Prostate gland (tissue), 2 donors: ENCODE measurements around the gene DENND6A.

Experiments
- CTCF ChIP-seq, 4 experiments: fragments of 200-600 bp in 2 of 4; fragments of 450-650 bp in 2 of 4; sonication (generic) in 2 of 4; IDR thresholded peaks; 1 replicate in 3 of 4; 2 replicates in 1 of 4; pipeline ENCODE4 v1.5.1; 2016 to 2019; ENCODE audit warnings: antibody characterized with exemption in 4 of 4, mild to moderate bottlenecking in 2 of 4, moderate library complexity in 2 of 4
- POLR2A ChIP-seq: fragments of 450-650 bp; IDR thresholded peaks from one replicate; pipeline ENCODE4 v1.6.1; 2016; ENCODE audit warnings: antibody characterized with exemption, mild to moderate bottlenecking
- POLR2AphosphoS5 ChIP-seq: sonication (generic); formaldehyde crosslinking; IDR thresholded peaks from one replicate; pipeline ENCODE4 v1.6.1; 2017; ENCODE audit warnings: antibody characterized with exemption

- TF ChIP-seq POLR2AphosphoS5 (no peak), CTCF (IDR thresholded peaks at IDR 0.05) (no peak), POLR2A (no peak)
Measured at GRCh38 chr3:57675530-57675929, 17.3 kb downstream of the DENND6A start.
